GM18511 (cell line): ENCODE measurements around the gene C1QTNF9B.

Experiments
- ATAC-seq: cut with Tn5 transposase; IDR thresholded peaks from one replicate; pipeline ENCODE4 v1.9.1; 2021; ENCODE audit warnings: mild to moderate bottlenecking, moderate library complexity; ENCODE audit not compliant: unreplicated experiment

The C1QTNF9B gene

DNA sequence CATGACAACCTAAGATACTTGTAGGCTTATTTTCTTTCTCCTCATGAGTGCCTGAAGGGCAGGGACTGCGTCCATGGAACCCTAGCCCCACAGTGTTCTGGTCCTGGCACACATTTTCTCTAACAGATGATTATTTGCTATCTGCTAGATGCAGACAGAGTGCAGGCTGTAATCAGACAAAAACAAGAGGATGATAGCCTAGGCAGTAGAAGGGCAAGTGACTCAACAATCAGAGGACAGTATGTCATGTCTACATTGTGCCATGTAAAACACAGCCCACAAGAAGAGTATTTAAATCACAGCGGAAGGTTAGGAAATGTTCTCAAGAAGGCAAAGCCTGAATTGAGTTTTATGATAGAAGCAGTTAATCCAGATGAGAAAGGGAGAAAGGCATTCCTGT, 37.4 kb downstream of the C1QTNF9B start:
- no peak for ATAC-seq

DNA sequence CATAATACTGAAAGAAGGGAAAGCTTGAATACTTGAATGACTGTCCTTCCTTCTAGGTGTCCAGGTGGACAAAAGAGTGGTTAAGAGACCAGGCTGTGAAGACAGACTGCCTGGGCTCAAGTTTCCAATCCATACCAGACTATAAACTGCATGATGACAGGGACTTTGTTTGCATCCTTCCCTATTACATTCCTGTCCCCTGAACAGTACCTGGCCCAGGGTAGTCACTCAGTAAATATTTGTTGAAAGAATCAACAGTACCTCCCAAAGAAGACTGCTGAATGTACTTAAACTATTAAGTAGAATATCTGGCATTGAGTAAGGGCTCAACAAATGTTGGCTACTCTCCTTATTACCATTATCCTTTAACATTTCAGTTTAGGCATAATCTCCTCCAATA, 37.8 kb downstream of the C1QTNF9B start:
- no peak for ATAC-seq

- no peak for ATAC-seq
Observed at GRCh38 chr13:23858546-23858945, 38.8 kb downstream of the C1QTNF9B start.

- no peak for ATAC-seq
Observed at GRCh38 chr13:23856008-23856750, 41.1 kb downstream of the C1QTNF9B start.

- no peak for ATAC-seq
Observed at GRCh38 chr13:23855360-23855759, 41.9 kb downstream of the C1QTNF9B start.

GRCh38 chr13:23852351-23852750, 45.0 kb downstream of the C1QTNF9B start:
- peak; percentile 71 for ATAC-seq

DNA sequence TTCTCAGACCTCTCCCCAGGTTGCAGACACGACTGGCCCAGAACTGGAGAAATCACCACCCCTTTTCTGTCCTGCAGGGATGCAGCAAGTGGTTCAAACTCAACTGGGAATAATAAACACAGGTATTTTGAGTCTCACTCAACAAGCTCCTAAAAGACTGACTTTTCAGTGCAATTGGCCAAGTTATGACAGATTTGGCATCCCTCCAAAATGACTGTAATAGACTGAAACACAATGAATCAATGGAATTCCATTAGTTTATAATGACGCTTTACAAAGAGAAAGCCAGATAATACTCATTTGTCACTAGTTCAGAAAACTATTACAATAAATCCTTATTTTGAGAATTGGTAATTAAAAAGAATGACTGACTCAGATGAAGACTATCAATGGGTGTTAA, 46.2 kb downstream of the C1QTNF9B start:
- no peak for ATAC-seq

DNA sequence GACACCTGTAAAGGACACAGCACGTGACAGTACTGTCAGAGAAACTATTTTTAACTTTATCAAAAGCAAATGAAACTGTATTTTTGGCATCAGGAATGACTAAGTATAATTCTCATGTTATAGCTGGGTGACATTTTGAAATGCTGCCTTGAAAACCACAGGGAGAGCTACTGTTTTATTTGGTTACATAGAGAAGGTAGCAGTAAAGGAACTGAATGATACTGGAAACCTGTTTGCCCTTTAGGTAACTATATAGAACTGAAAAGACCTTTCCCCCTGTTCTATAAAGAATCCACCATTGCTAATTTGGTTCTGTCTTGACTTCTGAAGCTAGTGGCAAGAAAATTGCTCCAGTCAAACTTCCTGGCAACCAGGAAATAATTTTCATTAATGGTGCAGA, 47.2 kb downstream of the C1QTNF9B start:
- no peak for ATAC-seq

- no peak for ATAC-seq
Observed at GRCh38 chr13:23849670-23850069, 47.6 kb downstream of the C1QTNF9B start.

GRCh38 chr13:23848646-23849141, 48.6 kb downstream of the C1QTNF9B start:
- no peak for ATAC-seq

DNA sequence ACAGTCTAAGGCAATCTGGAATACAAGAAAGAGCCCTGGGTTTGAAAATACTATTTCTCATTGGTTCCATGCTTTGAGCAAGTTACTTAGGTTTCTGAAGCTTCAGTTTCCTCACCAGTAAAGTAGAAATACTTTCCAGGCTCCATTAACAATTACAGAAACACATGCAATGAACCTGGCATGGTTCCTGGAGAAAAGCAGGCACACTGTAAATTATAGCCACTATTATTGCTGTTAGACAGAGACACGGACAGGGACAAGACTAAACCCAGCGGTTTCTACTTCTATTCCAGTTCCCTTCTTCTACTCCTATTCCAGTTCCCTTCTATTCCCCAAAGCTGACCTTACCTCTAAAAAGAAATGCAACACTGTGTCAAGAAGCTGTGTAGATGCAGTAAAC, 49.3 kb downstream of the C1QTNF9B start:
- no peak for ATAC-seq

DNA sequence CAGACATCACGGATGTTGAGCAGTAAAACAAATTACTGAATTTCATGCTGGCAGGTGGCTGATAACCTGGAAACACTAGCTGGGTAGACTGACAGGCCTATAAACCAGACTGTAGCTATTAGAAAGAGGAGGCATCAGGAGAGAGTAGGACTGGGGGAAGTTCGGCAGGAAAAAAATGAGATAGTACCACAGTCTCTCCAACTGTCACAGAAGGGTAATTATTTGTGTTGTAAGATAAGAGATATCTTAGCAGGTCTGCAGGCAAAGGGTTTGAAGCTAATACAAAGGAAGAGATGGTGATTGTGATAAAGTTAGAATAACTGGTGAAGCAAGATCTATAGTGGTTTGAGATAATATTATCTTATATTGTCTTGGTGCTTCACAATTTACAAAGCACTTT, 49.8 kb downstream of the C1QTNF9B start:
- ATAC-seq: no peak

- peak; percentile 27 for ATAC-seq
Observed at GRCh38 chr13:23845105-23845725, 52.1 kb downstream of the C1QTNF9B start.

- ATAC-seq: no peak
Observed at GRCh38 chr13:23844132-23844531, 53.2 kb downstream of the C1QTNF9B start.

- no peak for ATAC-seq
Observed at GRCh38 chr13:23843436-23843835, 53.9 kb downstream of the C1QTNF9B start.

GRCh38 chr13:23842406-23842805, 54.9 kb downstream of the C1QTNF9B start:
- ATAC-seq: no peak
